Naive thymus-derived CD8-positive, alpha-beta T cell (primary cell): ENCODE measurements around the gene YWHAQ. TPM values are rescaled to one million over a fixed set of nuclear protein-coding genes. Genes with fewer than 3 reads are reported as not detected.
A peak's percentile ranks its signal among the peaks of the same experiment; 100 is the strongest.

Source experiments
- ATAC-seq, 2 donors: fragments of 150-1000 bp; cut with Tn5 transposase in 1 of 2; sonication (Bioruptor Pico), chemical (Tn5 transposase) in 1 of 2; 1 replicate in 1 of 2; 2 replicates in 1 of 2; pipeline ENCODE4 v1.10.0; 2021; ENCODE audit warnings: mild to moderate bottlenecking in 2 of 2, moderate library complexity in 2 of 2
- POLR2A ChIA-PET: fragments of 350-600 bp; sonication (Branson Sonifier 250); formaldehyde crosslinking; loops from one replicate; lab custom pipeline; 2021; ENCODE audit warnings: antibody characterized with exemption; lab: Charles Lee
- DNase-seq, 10 donors: peaks; one replicate each; pipeline versions ENCODE4 v3.0.0 to v3.0.0-alpha.2; 2020 to 2022
- H3K27ac Mint-ChIP-seq, 10 donors: one replicate each; pipeline ENCODE4 v1.8.0; 2020 to 2022; ENCODE audit warnings: mild to moderate bottlenecking in 10 of 10, mixed read lengths in 10 of 10, moderate library complexity in 4 of 10, inconsistent platforms in 1 of 10
- H3K27me3 Mint-ChIP-seq, 5 donors: one replicate each; pipeline ENCODE4 v1.8.0; 2021 to 2022; ENCODE audit warnings: mixed read lengths in 5 of 5
- H3K36me3 Mint-ChIP-seq, 3 donors: one replicate each; pipeline ENCODE4 v1.8.0; 2020 to 2022; ENCODE audit warnings: mixed read lengths in 3 of 3, mild to moderate bottlenecking in 2 of 3, inconsistent platforms in 1 of 3
- H3K4me1 Mint-ChIP-seq, 4 donors: one replicate each; pipeline ENCODE4 v1.8.0; 2021 to 2022; ENCODE audit warnings: mixed read lengths in 4 of 4
- H3K4me3 Mint-ChIP-seq, 10 donors: one replicate each; pipeline ENCODE4 v1.8.0; 2020 to 2022; ENCODE audit warnings: mild to moderate bottlenecking in 10 of 10, mixed read lengths in 10 of 10, moderate library complexity in 6 of 10, inconsistent platforms in 1 of 10
- H3K9me3 Mint-ChIP-seq, 9 donors: one replicate each; pipeline ENCODE4 v1.8.0; 2020 to 2022; ENCODE audit warnings: mixed read lengths in 9 of 9, mild to moderate bottlenecking in 3 of 9, inconsistent platforms in 1 of 9, moderate library complexity in 1 of 9
- polyA plus RNA-seq, 3 donors: library from polyadenylated mRNA; unstranded; fragments of 300-500 nt; fragmentation: Illumina TruSeq; gene quantifications; one replicate each; pipeline ENCODE4 v1.2.3, GENCODE V29; 2021
- total RNA-seq, 8 experiments: library from RNA in 2 of 8; stranded (reverse) in 2 of 8; gene quantifications; one replicate each; pipeline ENCODE4 v1.2.3 and lab custom pipeline; 2021 to 2026

The YWHAQ gene
- total and polyA plus RNA-seq, 5 experiments from 2014 or later: 99.2 to 348 (median 195) TPM

DNA sequence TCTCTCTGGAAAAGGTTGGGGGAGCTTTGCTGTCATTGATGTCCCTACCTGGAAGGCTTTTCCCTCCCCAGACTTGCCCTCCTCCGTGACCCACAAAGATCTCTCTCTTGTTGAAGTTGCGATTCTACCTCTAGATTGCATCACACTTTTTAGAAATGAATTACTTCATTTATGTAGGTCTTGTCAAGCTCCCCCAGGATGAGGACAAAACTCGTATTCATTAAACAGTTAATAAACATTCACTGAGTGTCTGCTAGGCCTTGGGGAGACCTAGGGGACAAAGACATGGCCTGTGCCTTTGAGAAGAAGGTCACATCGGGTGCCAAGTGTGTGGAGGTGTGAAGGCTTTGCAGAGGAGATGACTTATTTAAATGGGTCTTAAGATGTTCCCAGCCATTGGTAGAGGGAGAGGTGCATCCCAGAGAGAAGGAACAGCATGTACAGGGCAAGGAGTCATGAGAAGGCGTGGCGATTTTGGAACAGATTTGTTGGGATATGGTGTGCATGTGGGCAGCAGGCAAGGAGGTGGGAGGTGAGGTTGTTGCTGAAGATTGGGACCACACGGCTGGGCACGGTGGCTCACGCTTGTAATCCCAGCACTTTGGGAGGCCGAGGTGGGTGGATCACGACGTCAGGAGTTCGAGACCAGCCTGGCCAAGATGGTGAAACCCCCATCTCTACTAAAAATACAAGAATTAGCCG, 9.8 kb upstream of the YWHAQ start:
- no peaks in the 10 kb centered on the region for H3K36me3 Mint-ChIP-seq
- DNase-seq (no peak), ATAC-seq (no peak)
- H3K27me3 Mint-ChIP-seq: peaks cover 0 to 10% (median 1%) of the 10 kb centered on the region in 5 donors
- H3K4me1 Mint-ChIP-seq: peaks cover 0 to 8% (median 3%) of the 10 kb centered on the region in 4 donors
- H3K27ac Mint-ChIP-seq: no peak overlapping the region
- POLR2A ChIA-PET: no interaction called here
- H3K9me3 Mint-ChIP-seq: no peaks in the 10 kb centered on the region
- no peak overlapping the region for H3K4me3 Mint-ChIP-seq

DNA sequence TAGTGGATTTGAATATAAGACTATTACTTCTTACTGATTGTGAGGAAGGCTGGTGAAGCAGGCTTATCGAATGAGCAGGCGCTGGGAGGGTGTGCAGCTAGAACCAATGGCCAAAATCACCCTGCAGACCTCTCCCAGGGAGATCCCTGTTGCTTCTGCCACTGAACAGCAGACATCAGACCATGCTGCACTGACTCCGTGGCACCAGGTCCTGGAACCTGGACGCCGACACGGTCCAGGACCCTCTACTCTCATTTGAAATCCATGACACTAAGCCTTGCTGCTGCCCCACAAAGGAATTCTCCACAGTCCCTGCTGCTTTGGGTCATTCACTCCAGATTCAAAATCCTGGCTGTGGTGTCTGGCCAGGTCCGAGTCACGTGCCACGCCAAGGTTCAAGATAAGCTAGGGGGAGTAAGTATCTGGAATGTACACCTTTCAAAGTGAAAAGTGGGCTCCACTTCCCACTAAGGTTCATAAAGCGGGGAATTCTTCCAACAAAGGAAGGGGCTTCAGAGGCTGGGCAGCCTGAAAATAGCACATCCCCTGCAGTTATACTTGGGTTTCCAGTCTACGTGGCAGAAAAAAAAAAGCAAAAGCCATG, 9.0 kb upstream of the YWHAQ start:
- Mint-ChIP-seq H3K27me3 (peaks cover 0 to 10% (median 1%) of the 10 kb centered on the region in 5 donors), H3K36me3 (no peaks in the 10 kb centered on the region), H3K4me3 (no peak overlapping the region), H3K9me3 (no peaks in the 10 kb centered on the region), H3K27ac (no peak overlapping the region), H3K4me1 (peaks cover 0 to 8% (median 3%) of the 10 kb centered on the region in 4 donors)
- POLR2A ChIA-PET: no interaction called here
- ATAC-seq (no peak), DNase-seq (no peak)

GRCh38 chr2:9639000-9639602, 8.3 kb upstream of the YWHAQ start:
- Mint-ChIP-seq H3K36me3 (no peaks in the 10 kb centered on the region), H3K9me3 (no peaks in the 10 kb centered on the region), H3K27ac (no peak overlapping the region), H3K4me3 (no peak overlapping the region), H3K27me3 (peaks cover 0 to 10% (median 1%) of the 10 kb centered on the region in 5 donors), H3K4me1 (peaks cover 0 to 8% (median 3%) of the 10 kb centered on the region in 4 donors)
- POLR2A ChIA-PET: no interaction called here
- DNase-seq: no peak
- ATAC-seq: no peak

DNA sequence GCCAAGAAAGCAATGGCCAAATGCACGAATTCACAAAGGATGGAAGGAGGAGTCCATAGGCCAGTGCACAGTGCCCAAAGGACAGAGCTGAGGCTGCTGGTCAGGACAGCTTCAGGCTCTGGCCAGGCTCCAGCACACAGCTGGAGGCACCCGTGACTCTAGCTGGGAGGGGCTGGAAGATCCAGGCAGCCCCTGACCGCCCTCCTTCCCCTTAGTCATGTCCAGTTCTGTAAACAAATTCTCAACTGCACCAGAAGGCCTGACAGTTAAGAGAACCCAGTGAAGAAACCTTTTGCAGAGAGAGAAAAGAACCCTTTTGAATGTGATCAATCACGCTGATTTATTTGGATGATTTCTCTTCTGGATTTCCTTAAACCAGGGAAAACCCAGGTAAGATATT, 7.7 kb upstream of the YWHAQ start:
- no peak overlapping the region for H3K27ac Mint-ChIP-seq
- H3K27me3 Mint-ChIP-seq: peaks cover 0 to 9% (median 1%) of the 10 kb centered on the region in 5 donors
- DNase-seq: no peak
- H3K4me1 Mint-ChIP-seq: peaks cover 0 to 6% (median 3%) of the 10 kb centered on the region in 4 donors
- POLR2A ChIA-PET: no interaction called here
- H3K4me3 Mint-ChIP-seq: no peak overlapping the region
- H3K36me3 Mint-ChIP-seq: no peaks in the 10 kb centered on the region
- no peaks in the 10 kb centered on the region for H3K9me3 Mint-ChIP-seq
- no peak for ATAC-seq

DNA sequence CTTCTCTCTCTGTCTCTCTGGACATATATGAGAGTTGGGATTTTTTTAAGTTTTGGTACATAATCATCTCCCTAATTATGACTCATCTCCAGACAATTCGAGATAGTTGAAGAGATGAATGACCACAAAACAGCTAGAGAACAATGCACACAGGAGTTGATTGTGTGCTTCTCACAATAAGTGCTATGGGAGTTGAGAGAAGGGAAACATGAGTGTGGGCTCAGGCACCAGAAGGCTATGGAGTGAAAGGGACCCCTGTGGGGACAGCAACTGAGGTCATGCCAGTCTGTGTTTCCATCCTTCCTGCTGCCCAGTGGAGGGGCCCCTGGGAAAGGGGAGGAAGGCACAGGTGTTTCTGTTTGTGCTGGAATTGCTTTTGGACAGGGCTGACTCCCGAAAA, 6.5 kb upstream of the YWHAQ start:
- ATAC-seq (no peak), DNase-seq (no peak)
- no peaks in the 10 kb centered on the region for H3K36me3 Mint-ChIP-seq
- peaks cover 0 to 5% (median 3%) of the 10 kb centered on the region in 4 donors for H3K4me1 Mint-ChIP-seq
- H3K27ac Mint-ChIP-seq: no peak overlapping the region
- no peaks in the 10 kb centered on the region for H3K9me3 Mint-ChIP-seq
- H3K27me3 Mint-ChIP-seq: peaks cover 0 to 6% (median 1%) of the 10 kb centered on the region in 5 donors
- no peak overlapping the region for H3K4me3 Mint-ChIP-seq
- POLR2A ChIA-PET: no interaction called here

DNA sequence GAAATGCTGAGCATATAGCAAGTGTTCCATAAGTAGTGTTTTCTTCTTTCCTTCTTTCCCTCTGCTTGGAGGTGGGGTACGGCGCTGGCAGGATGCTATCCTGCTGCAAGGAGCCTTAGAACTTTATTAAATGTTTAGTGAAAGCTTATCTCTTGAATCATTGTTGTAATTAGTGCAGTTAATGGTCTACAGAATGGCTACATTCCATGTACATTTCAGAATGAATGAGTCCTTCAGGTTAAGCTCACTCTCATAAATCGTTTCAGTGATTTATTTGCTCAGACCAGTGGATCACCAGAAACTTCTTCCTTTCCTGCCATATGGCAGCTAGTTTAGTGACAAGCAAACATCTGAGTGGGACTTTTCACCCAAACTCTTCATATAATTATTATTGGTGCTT, 3.3 kb upstream of the YWHAQ start:
- DNase-seq (no peak), ATAC-seq (no peak)
- H3K27ac Mint-ChIP-seq: peak overlapping the region in 2 of 10 donors; percentile 47 to 65
- H3K9me3 Mint-ChIP-seq: no peaks in the 10 kb centered on the region
- peaks cover 4 to 24% (median 19%) of the 10 kb centered on the region in 4 donors for H3K4me1 Mint-ChIP-seq
- H3K36me3 Mint-ChIP-seq: peaks cover 0 to 2% (median 0%) of the 10 kb centered on the region in 3 donors
- H3K4me3 Mint-ChIP-seq: no peak overlapping the region
- POLR2A ChIA-PET: interaction anchor here (0.5 to 0.6 kb wide), 2 partner anchors 60 to 108 kb away, joined by 3 read pairs; no protein-coding TSS in a partner anchor
- peaks cover 0 to 2% (median 0%) of the 10 kb centered on the region in 5 donors for H3K27me3 Mint-ChIP-seq

- ATAC-seq (no peak), DNase-seq (no peak)
- Mint-ChIP-seq H3K9me3 (no peaks in the 10 kb centered on the region), H3K36me3 (peaks cover 0 to 21% (median 10%) of the 10 kb centered on the region in 3 donors), H3K27ac (peak overlapping the region; percentile 37 to 97 (median 94)), H3K4me1 (peaks cover 17 to 44% (median 40%) of the 10 kb centered on the region in 4 donors), H3K4me3 (peak overlapping the region; percentile 22 to 93 (median 89)), H3K27me3 (peaks cover 0 to 2% (median 0%) of the 10 kb centered on the region in 5 donors)
- POLR2A ChIA-PET: interaction anchor here (0.6 to 3.5 kb wide), 4 partner anchors 71 to 211 kb away, joined by 3 to 30 read pairs (median 10); partner anchors contain the start of genes ADAM17, CPSF3, ITGB1BP1 and TAF1B
Observed at GRCh38 chr2:9631878-9632700, 1.3 kb upstream of the YWHAQ start.

GRCh38 chr2:9631553-9631819, 689 bp upstream of the YWHAQ start:
- Mint-ChIP-seq H3K27me3 (peaks cover 0 to 2% (median 0%) of the 10 kb centered on the region in 5 donors), H3K36me3 (peaks cover 0 to 27% (median 10%) of the 10 kb centered on the region in 3 donors), H3K4me3 (peak overlapping the region; percentile 83 to 94 (median 90)), H3K27ac (peak overlapping the region; percentile 77 to 97 (median 95)), H3K4me1 (peaks cover 19 to 50% (median 46%) of the 10 kb centered on the region in 4 donors), H3K9me3 (no peaks in the 10 kb centered on the region)
- ATAC-seq (no peak), DNase-seq (no peak)
- POLR2A ChIA-PET: interaction anchor here (0.6 to 3.5 kb wide), 10 partner anchors 12 to 212 kb away, joined by 3 to 30 read pairs (median 8); partner anchors contain the start of genes ADAM17, CPSF3, IAH1 and ITGB1BP1

DNA sequence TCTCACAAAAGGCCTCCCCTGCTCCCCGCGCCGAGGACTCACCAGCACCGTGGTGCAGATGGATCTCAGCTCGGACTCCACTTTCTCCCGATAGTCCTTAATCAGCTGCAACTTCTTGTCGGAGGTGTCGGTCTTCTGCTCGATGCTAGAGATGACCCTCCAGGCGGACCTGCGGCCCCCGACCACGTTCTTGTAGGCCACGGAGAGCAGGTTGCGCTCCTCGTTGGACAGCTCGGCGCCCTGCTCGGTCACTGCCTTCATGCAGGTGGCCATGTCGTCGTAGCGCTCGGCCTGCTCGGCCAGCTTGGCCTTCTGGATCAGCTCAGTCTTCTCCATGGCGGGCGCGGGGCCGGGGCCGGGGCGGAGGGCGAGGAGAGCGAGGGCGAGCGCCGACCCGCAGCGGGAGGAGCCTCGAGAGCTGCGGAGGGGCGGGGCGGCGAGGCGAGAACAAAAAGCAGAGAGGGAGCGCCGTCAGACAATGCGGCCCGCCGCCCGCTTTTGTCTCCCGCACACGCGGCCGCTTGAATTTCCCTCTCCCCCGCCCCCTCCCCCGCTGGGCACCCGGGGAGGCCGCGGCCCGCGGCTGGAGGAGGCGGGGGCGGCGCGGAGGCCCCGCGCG, 571 bp downstream of the YWHAQ start:
- no peaks in the 10 kb centered on the region for H3K9me3 Mint-ChIP-seq
- H3K36me3 Mint-ChIP-seq: peaks cover 0 to 40% (median 13%) of the 10 kb centered on the region in 3 donors
- H3K4me3 Mint-ChIP-seq: peak overlapping the region; percentile 90 to 97 (median 94)
- POLR2A ChIA-PET: interaction anchor here (0.7 to 3.5 kb wide), 15 partner anchors 11 to 207 kb away, joined by 3 to 30 read pairs (median 5); partner anchors contain the start of genes ADAM17, CPSF3, IAH1 and ITGB1BP1
- H3K4me1 Mint-ChIP-seq: peaks cover 22 to 63% (median 58%) of the 10 kb centered on the region in 4 donors
- no peaks in the 10 kb centered on the region for H3K27me3 Mint-ChIP-seq
- ATAC-seq (peak; percentile 43 to 57), DNase-seq (peak; percentile 53 to 83 (median 64))
- peak overlapping the region; percentile 80 to 96 (median 95) for H3K27ac Mint-ChIP-seq

GRCh38 chr2:9629222-9630116, 1.3 kb downstream of the YWHAQ start:
- Mint-ChIP-seq H3K27ac (peak overlapping the region; percentile 80 to 96 (median 94)), H3K27me3 (no peaks in the 10 kb centered on the region), H3K4me1 (peaks cover 22 to 65% (median 65%) of the 10 kb centered on the region in 4 donors), H3K36me3 (peaks cover 0 to 42% (median 15%) of the 10 kb centered on the region in 3 donors), H3K9me3 (no peaks in the 10 kb centered on the region), H3K4me3 (peak overlapping the region; percentile 90 to 97 (median 94))
- ATAC-seq: no peak
- peak in 3 of 10 donors; percentile 24 to 67 (median 24) for DNase-seq
- POLR2A ChIA-PET: interaction anchor here (1.0 to 3.5 kb wide), 11 partner anchors 12 to 207 kb away, joined by 3 to 30 read pairs (median 5); partner anchors contain the start of genes ADAM17, CPSF3, IAH1 and ITGB1BP1

DNA sequence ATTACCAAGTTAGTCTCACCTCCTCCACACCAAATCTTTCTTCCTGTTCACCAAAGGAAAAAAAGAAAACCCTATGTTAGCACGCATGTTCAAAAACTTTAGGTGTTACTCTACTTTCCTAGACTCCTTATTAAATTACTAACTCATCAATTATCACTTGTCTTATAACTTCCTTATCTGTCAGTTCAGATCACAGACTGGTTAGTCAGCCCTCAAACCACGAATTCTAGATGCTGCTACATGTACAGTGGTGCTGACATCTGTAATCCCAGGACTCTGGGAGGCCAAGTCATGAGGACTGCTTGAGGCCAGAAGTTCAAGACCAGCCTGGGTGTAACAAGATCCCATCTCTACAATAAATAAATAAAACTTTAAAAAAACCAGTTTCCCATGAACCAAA, 3.5 kb downstream of the YWHAQ start:
- peak overlapping the region in 5 of 10 donors; percentile 3 to 71 (median 50) for H3K27ac Mint-ChIP-seq
- peaks cover under 1 to 54% (median 15%) of the 10 kb centered on the region in 3 donors for H3K36me3 Mint-ChIP-seq

More for the DNA sequence above, 3.5 kb downstream of the YWHAQ start:
- DNase-seq (no peak), ATAC-seq (no peak)
- Mint-ChIP-seq H3K4me3 (peak overlapping the region in 8 of 10 donors; percentile 26 to 92 (median 46)), H3K27me3 (no peaks in the 10 kb centered on the region), H3K9me3 (no peaks in the 10 kb centered on the region), H3K4me1 (peaks cover 26 to 84% (median 80%) of the 10 kb centered on the region in 4 donors)
- POLR2A ChIA-PET: no interaction called here
